A673 (cell line): ENCODE results near the gene PRDM16.

Source experiments
- CTCF ChIP-seq: fragments of 300-800, 200-600 bp; sonication (generic); conservative IDR thresholded peaks from 2 replicates; pipeline ENCODE4 v1.5.1; 2017; ENCODE audit warnings: low read depth, mild to moderate bottlenecking, antibody characterized with exemption, low read length, moderate library complexity, mixed read lengths
- EZH2 ChIP-seq: fragments of 200-600 bp; sonication (generic); IDR thresholded peaks from 2 replicates; pipeline ENCODE4 v1.6.1; 2017; ENCODE audit warnings: borderline replicate concordance, low read depth, mild to moderate bottlenecking, mixed read lengths, antibody characterized with exemption, low read length; ENCODE audit not compliant: poor library complexity, severe bottlenecking

GRCh38 chr1:3164671-3165070, 95.7 kb downstream of the PRDM16 start:
- no peak for TF ChIP-seq CTCF
- TF ChIP-seq EZH2: no peak
